Gastrocnemius medialis (tissue), 4 donors: ENCODE results near the gene SNAI1.

Experiments used
- CTCF ChIP-seq, 5 experiments: fragments of 450-650 bp in 3 of 5; fragments of 200-600 bp in 2 of 5; sonication (generic) in 2 of 5; IDR thresholded peaks in 4 of 5; conservative IDR thresholded peaks in 1 of 5; 1 replicate in 4 of 5; 2 replicates in 1 of 5; pipeline ENCODE4 v1.5.1; 2016 to 2019; ENCODE audit warnings: antibody characterized with exemption in 5 of 5, mild to moderate bottlenecking in 3 of 5, moderate library complexity in 3 of 5
- POLR2A ChIP-seq, 2 donors: fragments of 450-650 bp; IDR thresholded peaks; one replicate each; pipeline ENCODE4 v1.6.1; 2017; ENCODE audit warnings: antibody characterized with exemption in 2 of 2, mild to moderate bottlenecking in 2 of 2, moderate library complexity in 2 of 2

GRCh38 chr20:49995586-49995985 lies 12.8 kb downstream of the SNAI1 start:
- TF ChIP-seq CTCF (IDR thresholded peaks at IDR 0.05 in 4 of 5, conservative IDR thresholded peaks at IDR 0.05 in 1 of 5), result no peak
- TF ChIP-seq POLR2A (IDR thresholded peaks at IDR 0.05), result no peak
